GM12878 (cell line): Measurements from ENCODE around the gene RIOX2.

Experiments
- MYC ChIP-seq: IDR thresholded peaks from 2 replicates; pipeline ENCODE4 v1.6.1; 2011; ENCODE audit warnings: mild to moderate bottlenecking, low read length, moderate library complexity, inconsistent platforms; ENCODE audit not compliant: insufficient read depth, insufficient replicate concordance, insufficient read length, severe bottlenecking
- SMAD5 ChIP-seq: IDR thresholded peaks from 2 replicates; pipeline ENCODE4 v1.6.1; 2016; ENCODE audit warnings: antibody characterized with exemption, low read depth

GRCh38 chr3:97950360-97950759 is 21.9 kb downstream of the RIOX2 start:
- TF ChIP-seq SMAD5 (no peak), MYC (no peak)
